HUDEP-2 (cell line): Measurements from ENCODE around the gene HOXD1.

Experiments used
- DNase-seq, 76 experiments: peaks; one replicate each; lab custom pipeline; 2025; ENCODE audit not compliant: unreplicated experiment in 76 of 76; lab: John Stamatoyannopoulos, UW

The HOXD1 gene

DNA sequence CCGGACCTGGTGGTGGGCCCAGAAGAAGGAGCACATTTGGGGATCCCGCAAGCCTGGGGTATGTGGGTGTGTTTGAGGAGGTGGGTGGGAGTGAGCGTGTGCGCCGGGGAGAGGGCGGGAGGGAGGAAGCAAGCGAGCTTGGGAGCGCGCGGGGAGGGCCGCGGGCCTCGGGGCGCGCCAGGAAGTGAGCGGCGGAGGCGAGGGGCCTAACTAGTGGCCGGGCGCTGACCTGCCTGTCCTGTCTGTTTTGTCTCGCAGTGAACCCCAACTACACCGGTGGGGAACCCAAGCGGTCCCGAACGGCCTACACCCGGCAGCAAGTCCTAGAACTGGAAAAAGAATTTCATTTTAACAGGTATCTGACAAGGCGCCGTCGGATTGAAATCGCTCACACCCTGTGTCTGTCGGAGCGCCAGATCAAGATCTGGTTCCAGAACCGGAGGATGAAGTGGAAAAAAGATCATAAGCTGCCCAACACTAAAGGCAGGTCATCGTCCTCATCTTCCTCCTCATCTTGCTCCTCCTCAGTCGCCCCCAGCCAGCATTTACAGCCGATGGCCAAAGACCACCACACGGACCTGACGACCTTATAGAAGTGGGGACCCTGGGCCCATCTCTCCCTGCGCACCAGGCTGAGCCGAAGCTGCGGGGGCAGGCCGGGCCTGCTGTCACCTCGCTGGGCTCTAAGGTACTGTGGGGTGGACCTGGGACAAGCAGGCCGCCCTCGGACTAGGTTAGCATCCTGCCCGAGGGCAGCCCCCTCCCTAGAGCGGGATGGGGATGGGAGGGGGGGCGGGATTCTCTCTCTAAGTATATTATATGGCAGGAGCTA is 35.9 kb upstream of the HOXD1 start:
- no peak for DNase-seq

DNA sequence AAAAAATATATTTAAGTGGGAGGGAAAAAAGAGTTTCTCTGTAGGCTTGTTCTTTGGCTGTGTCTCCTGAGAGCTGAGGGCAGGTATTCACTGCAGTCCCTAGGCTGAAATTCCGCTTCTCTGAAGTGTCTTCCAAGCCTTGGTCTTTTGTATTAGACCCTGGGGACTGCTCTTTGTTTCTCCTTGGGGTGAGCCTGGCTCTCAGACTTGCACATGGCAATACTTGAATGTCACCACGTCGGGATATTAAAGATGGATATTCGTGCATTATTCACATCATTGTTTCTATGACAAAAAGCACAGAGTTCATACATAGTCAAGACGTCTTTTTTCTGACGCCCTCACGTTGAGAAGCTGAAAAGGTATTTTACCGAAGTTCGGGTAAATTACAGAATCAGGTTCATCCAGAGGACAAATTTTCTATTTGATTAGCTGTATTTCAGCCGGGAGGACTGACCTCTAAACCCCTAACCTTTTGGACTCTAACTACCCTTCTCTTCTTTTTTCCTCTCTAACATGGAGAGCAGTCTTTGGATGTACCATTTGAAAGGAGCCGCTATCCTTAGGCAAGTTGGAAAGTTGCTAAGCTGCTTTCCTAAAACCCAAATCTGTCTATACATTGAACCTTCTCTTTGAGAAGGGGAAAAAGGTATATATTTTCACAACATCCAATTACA is 33.8 kb upstream of the HOXD1 start:
- DNase-seq, result no peak

DNA sequence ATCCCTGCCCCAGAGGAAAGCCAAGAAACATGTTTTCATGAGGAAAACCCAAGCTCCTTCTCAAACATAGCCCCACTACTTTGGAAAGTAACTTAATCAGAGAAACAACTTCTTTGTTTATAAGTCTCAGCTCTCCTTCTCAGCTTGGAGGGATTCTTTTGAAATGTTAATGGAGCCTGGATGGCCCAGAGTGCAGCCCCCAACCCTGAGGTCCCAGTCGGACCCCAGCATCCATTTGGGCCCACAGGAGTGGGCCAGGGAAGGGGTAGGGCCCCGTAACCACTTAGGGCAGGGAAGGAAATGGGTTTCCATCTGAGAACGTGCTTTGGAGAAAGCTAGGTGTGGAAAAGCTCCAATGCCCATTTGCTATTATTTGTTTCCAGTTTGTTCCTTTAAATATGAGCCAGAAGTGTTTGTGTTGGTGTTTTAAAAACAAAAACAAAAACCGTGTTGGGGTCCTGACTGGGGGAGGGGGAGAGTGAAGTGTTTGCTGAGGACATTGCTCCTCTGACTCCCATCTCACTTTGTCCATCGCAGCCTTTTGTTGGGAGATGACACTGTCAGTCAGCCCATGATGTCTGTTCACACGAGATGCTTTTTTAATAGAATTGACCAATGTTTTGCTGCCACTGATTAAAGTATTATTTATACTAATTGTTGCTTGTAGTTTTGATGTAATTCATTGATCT is 33.0 kb upstream of the HOXD1 start:
- DNase-seq, result no peak

DNA sequence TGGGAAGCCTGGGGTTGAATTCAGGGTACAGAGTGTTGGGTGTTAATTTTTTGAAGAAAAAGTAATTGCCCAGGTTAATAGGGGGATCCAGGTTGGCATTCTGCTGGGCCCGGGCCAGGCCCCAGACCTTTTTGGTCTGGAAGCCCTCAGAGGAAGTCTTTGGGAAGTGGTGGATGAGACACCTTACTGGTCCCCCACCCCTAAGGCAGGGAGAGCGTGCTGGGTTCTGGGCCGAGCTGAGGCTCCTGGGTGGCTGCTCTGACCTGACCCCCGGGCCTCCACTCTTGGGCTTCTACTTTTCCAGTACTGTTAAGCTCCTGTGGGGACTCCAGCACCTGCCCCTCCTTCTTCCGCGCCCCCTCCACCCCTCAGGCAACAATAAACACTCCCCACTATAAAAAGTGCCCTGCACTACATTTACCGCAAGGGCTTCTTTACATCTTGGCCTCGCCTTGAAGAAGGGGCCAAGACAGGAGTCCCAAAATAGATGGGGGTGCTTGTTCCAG is 32.1 kb upstream of the HOXD1 start:
- DNase-seq, result no peak

DNA sequence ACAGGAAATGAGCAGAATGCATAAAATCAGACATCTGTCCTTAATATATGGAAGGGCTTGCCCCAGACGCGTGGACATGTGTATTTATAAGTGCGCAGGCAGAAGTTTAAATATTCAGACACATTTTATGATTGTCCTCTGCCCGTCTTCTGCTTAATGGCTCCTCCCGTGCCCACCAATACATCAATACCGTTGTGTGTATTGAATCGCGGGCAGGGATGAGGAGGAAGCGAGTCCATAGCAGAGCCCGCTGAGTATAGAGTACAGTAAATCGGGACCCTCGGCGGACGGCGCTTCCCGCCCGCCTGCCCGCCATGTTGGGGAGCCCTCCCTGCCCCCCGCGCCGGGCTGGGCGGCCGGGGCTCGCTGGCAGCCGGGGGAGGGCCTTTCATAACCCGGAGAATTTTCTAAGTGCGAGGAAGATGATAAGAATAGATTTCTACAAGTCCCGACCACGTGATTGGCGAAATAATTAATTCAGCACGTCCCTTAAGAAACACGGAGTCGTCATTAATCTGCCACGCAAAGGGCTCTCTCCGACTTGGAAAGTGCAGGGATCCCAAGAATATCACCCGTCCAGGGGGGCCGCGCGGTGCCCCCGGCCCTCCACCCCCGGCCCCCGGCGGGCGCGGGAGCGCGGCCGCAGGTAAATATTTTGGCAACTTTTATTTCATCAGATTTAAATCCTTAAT is 31.5 kb upstream of the HOXD1 start, which contains the start of gene HOXD3:
Gene HOXD3, plus strand, starts transcription at position 501 of the 692 bp plus-strand sequence. CDS start 11,808 bp downstream, outside the sequence.
- no peak for DNase-seq

DNA sequence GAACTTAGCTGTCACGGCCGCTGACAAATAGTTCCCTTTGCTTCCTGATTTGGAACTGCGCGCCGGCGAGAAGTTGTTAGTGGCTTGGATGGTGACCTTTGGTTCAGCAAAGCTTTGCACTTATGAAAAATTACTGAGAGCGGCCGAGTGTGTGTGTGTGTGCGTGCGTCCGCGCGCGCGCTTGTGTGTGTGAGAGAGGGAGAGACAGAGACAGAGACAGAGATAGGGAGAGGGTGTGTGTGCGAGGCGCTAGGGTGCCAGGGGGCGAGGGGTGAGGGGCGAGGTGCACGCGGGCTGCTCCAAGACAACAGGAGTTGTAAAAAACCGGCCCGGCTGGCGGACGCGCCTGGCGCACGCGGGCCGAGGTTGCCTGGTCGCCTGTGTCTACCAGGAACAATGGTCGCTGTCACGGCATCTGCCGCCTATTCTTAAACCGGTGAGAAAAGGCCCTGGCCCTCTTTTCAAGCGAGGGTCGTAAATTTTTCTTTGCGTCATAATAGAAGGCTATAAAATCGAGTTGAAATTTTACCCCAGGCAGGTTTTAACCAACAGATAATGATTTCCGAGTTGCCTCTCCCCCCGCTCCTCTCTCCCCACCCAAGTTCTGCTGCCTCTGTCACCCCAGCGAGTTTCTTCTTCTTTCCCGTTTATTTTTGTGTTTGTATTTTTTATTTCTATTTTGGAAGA is 30.8 kb upstream of the HOXD1 start:
- DNase-seq, result no peak

DNA sequence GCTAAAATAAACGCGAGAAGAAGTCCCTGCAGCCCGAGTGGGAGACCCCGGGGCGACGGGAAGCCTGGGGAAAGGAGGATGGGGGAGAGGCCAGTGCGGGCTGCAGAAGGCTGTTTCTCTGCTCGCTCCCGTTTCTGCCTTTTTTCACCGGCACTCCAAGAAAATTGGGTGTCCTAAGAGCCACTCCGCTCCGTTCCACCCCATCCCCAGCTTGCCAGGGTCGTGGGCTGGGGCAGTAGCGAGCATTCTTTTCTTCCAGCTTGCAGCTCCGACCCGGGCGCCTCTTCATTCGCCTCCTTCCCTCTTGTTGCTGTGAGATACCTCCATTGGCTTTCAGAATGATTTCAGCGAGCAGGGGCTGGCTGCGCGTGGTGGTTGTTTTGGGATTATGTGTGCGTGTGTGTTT is 30.3 kb upstream of the HOXD1 start:
- DNase-seq, result no peak

DNA sequence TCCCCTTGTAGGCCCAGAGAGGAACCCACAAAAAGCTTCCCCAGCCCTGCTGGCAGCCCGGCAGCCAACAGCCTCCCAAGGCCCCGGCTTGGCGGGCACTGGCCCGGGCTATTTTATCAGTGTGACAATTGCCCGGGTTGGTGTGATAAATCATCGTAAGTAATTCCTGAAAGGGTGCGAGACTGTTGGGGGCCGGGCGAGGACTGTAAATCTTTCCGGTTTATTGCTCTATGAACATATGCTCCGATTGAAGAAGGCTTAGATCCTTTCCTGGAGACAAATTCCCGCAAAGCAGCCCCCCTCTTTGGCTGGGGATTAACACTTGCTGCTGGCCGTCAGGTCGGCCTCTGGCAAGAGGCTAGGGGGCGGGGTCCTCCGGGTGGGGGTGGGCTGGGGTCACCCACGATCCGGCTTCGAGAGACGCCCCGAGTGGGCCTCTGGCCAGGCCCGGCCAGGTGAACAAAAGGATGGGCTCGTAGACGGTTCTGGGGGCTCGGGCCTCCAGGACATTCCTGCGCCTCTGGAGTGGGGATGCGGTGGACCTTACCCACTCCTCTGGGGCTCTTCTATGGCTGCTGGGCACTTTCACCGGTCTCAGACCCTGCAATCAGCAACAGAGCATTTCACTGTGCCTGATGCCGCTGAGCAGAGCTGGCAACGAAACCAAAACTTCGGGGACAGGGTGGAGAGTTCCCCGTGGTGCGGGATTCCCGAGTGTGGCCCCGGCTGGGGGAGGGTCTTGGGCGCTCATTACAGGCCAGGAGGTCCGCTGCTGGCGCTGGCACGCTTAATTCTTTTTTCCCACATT is 29.4 kb upstream of the HOXD1 start:
- DNase-seq, result no peak

DNA sequence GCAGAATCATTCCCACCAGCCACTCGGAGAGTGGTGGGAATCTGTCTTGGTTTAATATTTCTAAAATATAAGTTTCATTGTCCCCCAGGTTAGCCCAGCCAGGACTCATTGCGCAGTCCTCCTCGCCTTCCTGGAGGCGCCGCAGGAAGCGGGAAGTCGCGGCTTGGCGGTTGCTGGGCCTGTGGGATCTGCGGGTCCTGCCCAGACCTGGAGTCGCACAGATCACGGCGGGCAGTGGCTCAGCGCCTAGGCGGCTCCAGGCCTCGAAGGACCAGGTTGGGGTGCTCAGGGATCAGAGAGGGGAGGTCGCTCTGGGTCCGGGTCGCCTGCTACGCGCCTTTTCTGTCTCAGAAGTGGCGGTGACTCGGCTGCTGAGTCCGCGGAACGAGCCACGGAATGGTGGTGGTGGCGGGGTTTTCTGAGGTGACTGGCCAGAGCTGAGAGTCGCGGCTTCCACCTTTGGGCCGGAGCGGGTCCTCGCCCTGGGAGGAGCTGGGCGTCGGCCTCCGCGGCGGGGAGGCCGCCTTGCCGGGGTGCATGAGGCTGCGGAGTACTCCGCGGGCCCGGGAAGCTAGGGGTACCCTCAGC is 28.7 kb upstream of the HOXD1 start:
- no peak for DNase-seq

DNA sequence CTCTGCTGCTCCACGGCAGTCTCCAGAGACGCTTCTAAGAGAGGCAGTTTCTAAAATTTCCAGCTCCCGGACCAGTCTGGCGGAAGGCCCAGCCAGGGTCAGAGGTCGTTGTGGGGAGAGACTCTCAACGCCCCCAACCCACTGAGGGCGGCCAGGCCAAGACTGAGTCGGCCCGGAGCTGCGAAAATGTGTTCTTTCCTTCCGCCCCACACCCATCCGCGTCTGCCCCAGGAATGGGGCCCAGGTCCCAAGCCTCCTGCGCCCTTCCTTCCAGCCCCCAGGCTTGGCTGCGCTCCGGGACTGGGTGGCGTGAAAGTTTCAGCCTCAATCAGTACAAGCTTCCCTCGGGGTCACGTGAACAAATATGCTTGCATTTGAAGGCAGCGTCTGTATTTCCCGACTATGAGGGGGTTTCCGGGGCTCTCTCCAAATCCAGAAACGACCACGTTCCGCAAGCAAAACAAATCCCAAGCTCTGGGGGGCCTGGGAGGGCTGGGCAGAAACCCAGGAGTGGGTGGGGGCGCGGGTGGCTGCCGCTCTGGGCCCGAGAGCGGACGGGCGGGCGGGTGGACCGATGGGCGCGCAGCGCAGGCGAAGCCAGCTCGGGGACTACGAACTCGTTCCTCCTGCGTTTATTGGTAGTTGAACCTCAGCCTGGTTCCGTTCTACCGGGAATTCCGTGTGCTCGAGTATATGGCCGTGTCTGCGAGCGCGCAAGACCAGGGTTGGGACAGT is 28.1 kb upstream of the HOXD1 start:
- no peak for DNase-seq

DNA sequence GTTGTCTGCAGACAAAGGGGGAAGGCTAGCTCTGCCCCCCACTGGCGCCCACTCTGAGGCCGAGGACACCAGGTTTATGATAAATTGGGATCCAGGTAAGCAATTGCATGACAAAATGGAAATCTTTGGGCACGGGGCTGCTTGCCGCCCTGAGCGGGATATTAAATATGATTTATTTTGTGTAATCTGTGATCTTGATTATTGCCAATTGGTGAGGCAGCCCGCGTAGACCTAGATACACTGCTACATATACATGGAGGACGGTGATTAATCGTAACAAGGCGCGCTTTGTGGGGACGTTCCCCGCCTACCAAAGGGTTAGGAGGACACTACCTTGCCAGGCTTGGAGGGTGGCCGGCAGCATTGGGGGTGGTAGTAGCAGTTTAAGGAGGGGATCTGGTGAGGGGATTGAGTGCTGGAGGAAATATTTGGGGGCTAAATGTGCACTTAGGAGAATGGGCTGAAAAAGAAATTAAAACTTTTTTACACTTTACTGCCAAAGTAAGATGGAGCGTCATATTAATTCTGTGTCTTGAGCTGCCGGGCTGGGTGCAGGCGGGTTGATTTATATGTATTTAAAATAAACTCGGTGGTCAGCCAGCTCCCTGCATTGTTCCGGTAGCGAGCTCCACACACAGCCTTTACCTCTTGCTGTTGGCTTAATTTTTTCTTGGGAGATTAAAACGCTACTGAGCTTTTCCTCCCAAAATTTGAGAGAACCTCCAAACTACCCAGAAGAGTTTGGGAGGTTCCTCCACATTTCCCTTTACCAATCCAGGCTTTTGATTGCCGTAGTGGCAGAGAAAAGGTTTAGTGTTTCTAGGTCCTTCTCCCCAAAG is 27.3 kb upstream of the HOXD1 start:
- DNase-seq, result no peak

DNA sequence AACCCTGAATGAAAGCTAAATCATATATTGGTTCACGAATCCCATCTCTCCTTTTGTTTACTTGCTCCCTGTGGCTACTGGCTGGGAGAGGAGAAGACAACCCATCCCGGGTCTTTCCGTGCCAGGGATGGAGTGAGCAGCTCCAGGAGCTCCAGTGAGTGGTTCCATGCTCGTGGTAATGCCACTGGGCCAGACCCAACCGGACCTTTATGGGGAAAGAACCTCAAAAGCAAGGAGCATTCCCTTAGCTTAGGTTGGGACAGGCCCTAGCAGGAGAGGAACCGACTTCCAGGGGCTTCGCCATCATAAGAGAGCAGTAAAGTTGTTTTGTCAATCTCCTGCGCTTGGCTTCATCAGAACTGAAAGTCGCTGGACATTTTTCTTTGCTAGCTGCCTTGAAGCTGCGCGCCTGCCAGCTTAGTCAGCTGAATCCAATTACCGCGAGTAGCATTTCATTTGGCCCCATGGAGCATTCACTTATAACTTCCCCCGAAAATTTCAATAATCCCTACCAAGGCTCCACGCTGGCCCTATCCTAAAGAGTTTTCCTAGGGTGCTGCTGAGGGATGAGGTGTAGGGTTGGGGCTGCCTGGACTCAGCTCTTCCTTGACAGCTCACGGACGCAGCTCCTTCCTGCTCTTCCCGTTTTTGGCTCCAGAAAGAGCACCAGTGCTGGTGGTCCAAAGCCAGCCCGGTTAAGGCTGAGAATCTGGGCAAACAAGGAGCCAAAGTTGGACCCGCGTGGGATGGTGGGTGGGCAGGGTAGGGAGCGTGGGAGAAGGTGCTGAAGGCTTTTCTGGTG is 26.4 kb upstream of the HOXD1 start:
- DNase-seq, result no peak

DNA sequence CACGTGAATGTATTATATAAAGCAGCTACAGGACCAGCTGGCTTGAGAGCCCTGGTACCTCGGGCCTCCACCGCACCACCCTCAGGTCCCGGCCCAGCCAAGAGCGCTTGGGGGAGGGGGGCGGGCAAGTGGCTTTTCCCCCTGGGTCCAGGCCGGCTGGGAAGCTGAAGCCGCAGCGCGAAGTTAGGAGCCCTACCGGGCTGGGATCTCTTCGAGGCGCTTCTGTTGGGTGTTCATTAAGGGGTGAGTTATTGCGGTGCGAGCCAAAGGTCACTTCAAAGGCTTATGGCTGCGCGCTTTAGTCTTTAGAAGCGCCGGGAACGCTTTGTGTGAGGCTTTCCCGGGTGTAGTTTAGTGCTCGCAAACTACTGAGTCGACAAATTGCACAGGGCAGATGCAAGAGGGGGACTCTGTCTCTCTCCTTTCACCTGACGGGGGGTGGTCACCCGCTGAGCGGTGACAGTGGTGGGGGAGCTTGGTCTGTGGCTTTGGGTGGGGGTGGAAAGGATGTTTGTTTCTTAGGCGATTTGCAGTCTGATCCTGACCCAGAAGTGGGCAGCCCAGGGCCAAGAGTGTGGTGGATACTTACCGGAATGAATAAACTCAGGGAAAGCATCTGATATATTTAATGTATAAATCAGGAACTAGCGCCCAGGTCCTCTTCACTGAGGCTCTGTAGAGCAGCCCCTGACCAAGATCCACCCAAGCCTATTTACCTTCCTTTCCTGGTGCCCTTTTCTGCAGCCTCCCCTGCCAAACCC is 25.4 kb upstream of the HOXD1 start:
- no peak for DNase-seq

DNA sequence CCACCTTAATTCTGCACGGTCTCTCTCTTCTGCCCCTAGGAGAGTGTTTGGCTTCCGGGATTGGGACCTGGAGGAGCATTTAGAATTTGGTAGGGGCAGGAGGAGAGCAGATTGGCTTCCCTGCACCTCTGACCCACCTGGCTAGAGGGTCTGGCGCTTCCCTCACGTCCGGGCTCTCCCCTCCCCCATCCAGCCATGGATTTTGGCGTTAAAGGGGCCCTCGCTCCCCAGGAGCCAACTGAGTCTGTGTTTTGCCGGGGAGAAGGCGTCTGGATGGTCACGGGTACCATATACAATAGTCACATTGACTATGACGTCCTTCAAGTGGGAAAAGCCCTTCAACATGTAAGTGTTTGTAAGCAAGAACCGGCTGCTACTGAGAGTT is 24.8 kb upstream of the HOXD1 start:
- no peak for DNase-seq

DNA sequence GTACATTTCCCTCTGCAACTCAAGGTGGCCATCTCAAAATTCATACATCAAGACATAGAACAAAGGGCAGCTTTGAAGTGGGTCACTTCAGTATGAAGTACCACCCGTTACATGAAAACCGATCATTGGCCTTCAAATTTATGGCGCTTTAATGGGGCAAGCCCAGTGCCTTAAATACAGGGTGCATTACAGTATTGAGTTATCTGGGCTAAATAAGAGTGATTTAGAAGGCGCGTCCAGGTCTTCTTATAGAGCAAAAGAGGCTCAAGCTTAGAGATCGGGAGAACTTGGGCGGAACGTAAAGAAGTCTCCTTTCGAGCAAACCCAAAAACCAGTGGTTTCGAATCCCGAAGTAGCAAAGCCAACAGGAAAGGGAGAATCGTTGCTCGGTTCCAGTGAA is 24.3 kb upstream of the HOXD1 start:
- DNase-seq, result no peak
